Measurements from ENCODE around the gene CCDC3.
"Not testable (repeated sequence)": the region's sequence is repeated elsewhere in the genome, so short reads cannot be mapped to it uniquely, and the experiment has no call there.

Gene CCDC3

DNA sequence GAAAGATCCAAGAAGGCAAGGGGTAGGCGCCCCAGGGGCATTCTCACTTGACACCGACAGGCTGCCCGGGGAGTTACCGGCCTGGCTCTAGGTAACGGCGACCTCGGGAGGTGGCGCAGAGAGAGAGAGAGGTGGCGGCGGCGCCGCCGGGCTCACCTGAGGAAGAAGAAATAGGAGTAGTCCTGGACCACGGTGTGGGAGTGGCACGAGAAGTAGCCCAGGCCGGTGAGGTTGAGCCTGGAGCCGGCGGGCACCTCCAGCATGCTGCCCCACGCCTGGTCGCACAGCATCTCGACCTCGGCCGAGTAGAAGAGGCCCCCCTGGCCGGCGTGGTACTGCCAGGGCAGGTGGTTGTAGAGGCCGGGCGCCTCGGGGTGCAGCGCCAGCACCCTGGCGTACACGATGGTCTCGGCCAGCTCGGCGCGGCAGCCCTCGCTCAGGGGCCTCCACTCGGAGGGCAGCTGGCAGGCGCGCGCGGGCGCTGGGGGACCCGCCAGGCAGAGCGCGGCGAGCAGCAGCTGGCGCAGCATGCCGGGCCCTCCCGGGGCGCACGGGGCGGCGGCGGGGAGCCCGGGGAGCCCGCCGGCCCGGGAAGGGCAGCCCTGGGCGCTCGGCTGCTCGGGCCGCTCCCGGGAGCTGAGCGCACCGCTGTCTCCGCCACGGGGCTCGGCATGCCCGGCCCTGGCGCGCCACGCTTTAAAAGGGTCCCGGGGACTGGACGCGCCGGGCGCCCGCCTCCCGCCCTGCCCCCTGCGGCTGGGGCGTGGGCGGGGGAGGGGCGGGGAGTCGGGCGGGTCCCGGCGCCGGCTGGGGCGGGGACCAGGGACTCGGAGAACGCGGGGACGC is at the start of gene CCDC3:
CCDC3 (minus strand) TSS at position 673 of the 846 bp plus-strand sequence; CDS start at position 530, 143 bp downstream.
- DNase-seq = no peak

DNA sequence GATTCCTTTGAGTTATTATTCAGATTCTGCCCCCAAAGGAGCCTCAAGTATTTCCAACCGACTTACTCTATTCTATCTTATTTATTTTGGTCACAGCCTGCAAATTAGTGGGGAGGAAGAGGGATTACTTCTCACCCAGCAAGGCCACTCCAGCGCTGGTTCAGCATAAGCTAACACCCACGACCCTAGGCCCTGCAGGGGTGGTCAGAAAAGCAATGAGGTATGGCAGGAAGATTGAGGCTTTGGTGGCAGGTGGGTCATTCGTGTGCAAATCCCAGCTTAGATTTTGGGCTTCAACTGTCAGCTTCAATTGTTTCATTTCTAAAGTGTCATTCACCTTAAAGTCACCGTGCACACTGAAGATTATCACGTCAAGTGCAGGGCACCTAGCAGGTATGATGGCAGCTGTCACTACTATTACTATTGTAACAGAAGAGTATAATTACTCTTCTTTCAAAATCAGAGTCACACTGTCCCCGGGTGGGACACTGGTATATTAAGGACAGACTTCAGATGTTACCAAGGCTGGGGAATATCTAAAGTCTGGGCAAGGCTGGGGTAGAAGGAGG is 49.7 kb upstream of the CCDC3 start:
- no peak for DNase-seq

DNA sequence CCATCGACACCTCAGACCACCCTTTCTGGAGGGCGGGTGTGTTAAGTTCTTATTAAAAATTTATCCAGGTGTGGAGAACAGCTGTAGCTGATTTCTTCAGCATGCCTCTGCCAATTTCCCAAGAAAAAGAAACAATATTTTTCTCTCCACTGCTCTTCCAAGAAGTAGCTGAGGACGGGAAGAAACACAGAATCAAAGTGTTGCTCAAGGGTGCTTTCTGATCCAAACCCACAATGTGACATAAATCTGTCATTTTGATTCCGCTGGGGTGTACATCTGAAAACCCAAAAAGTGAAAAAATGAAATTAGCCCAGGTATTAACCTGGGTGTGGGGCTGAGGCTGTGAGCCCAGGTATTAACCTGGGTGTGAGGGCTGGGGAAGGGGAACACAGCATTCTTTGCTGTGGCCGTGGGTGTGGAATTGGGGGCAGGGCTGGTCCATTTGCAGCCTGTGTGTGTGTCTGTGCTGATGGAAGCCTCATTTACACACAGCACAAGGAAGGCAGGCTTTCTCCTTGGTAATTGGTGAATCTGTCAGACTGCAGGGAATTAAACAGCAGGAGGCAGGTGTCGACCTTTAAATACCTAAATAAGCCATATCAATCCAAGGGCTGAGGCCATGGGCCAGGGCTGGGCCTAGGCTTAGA is 48.4 kb upstream of the CCDC3 start:
- DNase-seq = no peak

DNA sequence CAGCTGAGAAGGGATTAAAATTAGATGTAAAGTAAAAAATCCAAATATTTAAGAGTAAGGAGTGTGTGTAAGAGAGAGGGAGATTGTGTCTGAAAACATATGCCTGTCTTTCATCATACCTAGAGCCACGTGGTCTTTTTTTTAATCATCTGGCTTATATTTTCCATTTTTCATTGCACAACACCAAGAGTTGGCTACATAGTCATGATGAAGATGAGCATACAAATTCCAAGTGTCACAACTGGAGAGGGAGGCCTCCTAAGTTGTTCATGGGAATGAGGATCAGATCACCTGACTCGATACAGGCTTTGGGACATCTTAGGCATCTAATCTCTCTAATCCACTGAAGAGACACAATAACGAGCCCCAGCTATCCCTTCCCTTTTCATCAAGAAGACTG is 47.2 kb upstream of the CCDC3 start:
- no peak for DNase-seq

DNA sequence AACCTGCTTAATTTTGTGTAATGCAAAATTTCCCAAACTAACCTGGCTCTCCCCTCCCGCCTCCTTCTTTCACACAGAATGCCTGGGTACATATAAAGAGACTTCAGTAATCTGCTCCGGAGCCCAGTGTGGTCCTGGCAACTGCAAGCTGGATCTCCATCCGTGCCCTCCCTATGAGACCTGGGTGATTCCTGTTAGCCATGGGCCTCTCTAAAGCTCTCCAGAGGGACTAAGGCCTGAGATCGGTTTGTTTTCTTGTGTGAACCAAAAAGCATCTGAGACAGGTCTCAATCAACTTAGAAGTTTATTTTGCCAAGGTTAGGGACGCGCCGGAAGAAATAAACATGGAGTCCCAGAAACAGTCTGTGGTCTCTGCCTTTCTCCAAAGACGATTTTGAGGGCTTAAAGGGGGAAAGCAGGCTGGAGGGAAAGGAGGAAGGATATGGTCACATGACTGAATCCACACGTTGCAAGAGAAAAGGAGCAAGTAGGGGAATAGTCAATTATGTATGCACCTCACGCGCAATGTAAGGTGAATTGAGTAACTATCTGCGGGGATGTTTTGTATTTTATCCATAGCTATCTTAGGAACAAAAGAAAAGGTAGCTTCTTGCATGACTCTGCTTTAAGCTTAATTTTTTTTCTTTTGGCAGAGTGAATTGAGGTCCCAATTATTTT is 46.2 kb upstream of the CCDC3 start:
- DNase-seq = no peak

DNA sequence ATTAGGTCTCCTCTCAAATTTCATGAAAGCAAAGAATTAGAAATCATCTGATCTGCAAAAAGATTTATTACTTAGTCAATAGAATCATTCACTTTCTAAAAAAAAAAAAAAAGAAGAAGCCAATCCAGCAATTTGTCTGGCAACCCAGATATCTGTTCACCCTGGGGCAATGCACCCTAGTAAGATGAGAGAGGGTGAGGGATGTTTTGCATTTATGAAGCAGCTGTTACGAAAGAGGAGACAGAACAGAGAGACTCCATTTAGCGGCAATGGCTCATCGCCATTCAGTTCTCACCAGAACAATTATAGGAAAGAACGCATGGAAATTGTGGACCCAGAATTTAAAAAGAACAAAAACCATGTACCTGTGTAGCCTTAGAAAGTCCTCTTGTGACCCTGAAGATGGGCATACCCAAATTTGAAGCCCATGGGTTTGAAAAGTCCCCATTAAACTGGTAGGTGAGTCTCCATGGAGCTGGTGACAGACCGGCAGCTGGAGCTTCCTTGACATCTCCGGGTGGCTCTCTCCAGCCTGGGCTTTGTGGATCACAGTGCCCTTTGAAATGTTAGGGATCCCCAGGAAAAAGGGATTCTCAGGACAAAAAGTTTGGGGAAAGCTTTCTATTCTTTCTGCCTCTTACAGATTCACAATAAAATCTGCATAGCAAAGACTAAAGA is 45.5 kb upstream of the CCDC3 start:
- no peak for DNase-seq

DNA sequence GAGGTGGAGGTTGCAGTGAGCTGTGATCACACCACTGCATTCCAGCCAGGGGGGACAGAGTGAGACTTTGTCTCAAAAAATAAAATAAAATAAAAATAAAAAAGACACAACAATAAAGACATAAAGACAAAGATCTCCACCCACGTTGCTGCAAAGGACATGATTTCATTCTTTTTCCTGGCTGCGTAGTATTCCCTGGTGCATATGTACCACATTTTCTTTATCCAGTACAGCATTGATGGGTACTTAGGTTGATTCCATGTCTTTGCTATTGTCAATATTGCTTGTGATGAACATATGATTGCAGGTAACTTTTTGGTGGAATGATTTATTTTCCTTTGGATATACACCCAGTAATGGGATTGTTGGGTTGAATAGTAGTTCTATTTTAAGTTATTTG is 42.0 kb upstream of the CCDC3 start:
- no peak for DNase-seq

DNA sequence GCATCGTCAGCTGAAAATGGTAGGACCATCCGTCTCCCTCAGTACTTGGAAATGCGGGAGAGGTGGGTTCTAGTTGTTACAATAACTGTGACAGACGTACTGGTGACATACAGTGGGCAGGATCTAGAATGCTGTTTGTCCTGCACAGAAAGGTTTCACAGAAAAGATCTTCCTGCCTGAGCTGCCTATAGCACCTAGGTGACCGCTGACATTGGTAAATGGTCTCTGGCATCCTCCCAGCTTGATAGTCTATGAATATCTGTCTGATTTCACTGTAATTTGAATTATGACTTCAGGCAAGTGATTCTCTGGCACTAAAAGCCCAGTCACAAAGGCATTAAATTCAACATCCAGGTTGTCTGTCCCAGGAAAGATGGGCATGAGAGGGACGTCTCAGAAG is 38.2 kb upstream of the CCDC3 start:
- no peak for DNase-seq

DNA sequence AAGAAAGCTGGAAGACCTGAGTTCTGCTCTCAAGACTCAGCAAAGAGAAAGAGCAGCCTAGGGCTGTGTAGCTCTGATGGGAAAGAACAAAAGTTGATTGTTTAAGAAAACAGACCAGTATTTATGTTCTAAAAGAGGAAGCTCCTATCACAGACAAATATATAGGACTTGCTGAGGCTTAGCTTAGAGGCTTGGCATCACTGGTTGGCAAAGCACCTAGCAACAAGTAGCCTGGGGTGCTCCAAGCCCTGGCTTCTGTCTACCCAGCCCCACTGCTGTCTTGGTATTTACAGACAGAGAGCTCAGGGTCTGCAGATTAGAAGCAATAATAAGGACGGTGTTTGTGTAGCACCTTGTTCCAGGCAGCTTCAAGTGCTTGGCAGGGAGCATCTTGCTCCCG is 36.9 kb upstream of the CCDC3 start:
- peak; percentile 31 for DNase-seq

DNA sequence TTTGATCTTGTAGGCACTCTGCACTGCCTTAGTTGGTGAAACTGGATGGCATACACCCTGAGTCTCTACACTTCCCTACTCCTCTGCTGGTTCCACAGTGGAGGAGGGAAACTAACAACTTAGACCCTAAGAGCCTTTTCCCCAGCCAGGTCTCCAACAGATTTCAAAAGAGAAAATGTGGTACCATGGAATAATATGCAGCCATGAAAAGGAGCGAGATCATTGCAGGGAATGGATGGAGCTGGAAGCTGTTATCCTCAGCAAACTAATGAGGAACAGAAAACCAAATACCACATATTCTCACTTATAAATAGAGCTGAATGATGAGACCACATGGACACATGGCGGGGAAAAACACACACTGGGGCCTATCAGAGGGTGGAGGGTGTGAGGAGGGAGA is 36.3 kb upstream of the CCDC3 start:
- no peak for DNase-seq

DNA sequence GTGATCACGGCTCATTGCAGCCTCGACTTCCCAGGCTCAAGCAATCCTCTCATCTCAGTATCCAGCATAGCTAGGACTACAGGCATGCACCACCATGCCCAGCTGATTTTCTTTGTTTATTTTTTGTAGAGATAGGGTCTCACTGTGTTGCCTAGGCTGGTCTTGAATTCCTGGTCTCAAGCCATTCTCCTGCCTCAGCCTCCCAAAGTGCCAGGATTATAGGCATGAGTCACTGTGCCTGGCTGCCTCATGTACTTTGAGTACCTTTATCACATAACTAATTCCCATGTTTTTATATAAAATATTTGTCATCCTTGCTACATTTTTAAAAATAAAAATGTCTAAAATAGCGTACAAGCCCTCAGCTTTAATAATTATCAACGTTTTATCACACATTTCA is 35.3 kb upstream of the CCDC3 start:
- DNase-seq = no peak

DNA sequence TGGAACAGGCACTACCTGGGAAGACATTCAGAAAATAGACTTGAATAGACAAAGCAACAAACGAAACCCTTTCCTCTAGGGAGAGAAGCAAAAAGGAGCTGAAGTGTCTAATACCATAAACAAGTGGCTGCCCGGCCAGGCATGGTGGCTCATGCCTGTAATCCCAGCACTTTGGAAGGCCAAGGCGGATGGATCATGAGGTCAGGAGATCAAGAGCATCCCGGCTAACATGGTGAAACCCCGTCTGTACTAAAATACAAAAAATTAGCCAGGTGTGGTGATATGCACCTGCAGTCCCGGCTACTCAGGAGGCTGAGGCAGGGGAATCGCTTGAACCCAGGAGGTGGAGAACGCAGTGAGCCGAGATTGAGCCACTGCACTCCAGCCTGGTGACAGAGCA is 34.2 kb upstream of the CCDC3 start:
- not testable (repeated sequence) for DNase-seq

DNA sequence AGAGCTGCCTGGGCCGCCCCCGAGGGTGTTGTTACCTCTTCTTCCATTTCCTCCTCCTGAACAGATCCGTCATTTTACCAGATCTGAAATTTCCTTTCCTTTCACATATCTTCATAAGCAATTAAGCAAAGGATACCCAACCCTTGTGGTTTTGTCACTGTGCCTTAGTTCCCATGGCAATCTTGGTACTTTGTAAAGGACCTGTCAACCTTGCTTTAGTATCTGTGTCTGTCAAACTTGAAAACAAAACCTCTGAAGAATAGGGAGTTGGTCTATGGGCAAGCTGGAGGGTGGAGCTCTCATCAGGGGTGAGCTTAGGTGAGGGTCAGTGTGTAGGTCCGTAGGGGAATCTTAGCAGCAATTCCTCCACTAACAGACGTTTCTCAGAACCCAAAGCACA is 25.4 kb upstream of the CCDC3 start:
- DNase-seq = no peak

DNA sequence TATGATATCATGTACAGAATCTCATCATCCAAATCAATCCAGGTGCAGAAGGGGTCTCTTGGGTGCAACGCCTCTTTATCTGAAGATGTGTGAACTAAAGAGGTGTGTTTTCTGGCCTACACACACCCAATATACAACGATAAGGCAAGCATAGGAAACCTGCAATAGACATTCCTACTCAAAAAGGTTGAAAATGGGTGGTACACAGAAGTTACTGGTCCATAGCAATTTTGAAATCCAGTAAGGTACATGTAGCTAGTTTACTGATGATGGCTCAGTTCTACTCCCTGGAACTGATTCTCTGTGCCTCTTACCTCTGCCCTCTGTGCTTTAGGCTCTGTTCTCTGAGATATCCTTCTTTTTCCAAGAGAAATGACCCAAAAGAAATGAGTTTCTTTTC is 22.2 kb upstream of the CCDC3 start:
- DNase-seq = no peak

DNA sequence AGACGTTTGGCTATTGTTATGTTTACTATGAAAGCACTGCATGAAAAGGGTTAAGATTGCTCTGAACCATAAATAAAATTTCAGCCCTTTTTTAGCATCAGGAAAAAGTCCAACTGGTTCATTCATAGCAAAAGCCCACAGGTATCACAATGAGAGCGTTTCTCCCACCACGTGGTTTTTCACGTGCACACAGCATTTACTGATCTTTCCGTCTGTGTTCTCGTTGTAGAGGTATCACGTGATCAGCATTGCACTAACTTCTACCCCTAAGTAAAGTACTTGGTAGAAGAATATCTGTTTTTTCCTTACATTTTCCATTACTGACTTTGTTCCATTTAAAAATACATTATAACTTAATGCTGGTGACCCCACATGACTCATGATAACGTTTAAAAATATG is 17.8 kb upstream of the CCDC3 start:
- no peak for DNase-seq

DNA sequence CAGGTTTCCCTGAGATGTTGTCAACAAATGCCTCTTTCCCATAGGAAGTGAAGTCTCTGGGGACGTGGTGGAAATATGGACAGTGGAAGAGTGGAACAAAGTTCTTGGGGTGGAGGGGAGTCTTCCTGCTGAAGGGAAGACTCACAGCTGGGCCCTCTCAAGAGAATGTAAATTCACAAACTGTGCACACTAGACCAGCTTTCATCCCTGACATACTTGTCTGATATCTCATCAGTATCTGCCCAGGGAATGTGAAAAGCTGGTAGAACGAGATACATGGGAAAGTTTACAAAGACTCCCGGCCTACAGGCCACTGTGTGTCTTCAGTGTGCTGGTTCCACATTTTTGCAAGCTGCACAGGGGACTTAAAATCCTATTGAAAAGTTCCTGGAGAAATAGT is 16.7 kb upstream of the CCDC3 start:
- DNase-seq = no peak

DNA sequence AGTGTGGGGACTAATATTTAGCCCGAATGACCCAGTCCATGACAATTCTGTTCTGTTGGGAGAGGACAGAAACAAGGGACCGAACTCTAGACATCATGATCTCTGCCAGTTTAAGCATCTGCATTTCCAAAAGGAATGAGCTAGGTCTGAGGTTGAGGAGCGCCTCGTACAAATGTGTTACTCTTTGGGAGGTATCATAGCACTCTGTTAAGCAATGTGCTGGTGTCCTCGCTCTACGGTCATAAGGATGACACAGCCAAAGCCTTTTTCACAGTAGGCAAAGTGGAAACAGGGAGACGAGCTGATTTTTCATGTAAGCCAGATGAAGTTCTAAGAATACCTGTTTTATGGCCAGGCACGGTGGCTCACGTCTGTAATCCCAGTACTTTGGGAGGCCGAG is 15.4 kb upstream of the CCDC3 start:
- DNase-seq = no peak

DNA sequence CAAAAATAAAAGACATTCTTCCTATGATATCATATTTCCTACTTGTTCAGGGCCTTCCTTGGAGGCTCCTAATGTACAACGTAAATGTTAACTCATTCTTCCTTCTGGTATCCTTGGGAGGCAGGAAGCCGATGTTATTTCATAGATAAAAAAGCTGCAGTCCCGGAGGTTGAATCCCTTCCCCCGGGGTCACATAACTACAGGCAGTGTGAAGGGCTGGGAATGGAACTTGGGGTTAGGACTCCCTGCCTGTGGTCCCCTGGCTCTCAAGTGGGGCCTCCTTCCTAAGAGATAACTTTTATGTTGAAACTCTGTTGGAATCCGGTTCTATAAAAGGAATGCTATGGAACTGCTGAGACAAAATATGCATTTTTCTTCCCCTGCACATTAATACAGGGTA is 14.9 kb upstream of the CCDC3 start:
- DNase-seq = no peak

DNA sequence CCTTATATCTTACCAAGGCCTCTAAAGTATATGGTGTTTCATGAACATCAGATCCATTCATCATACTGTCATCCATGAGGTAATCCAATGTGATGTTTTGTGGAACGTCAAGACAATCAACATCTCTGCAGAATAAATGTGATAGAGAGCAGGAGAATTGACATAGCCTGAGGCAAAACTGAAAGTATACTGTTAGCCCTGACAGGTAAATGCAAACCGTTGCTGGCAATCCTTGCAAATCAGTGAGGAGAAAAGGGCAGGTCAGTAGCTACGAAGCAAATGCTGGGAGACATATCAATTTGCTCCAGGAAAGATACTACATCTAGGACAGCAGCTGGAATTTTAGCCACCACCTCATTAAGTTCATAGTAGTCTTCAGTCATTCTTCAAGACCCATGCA is 4.5 kb upstream of the CCDC3 start:
- DNase-seq = no peak

DNA sequence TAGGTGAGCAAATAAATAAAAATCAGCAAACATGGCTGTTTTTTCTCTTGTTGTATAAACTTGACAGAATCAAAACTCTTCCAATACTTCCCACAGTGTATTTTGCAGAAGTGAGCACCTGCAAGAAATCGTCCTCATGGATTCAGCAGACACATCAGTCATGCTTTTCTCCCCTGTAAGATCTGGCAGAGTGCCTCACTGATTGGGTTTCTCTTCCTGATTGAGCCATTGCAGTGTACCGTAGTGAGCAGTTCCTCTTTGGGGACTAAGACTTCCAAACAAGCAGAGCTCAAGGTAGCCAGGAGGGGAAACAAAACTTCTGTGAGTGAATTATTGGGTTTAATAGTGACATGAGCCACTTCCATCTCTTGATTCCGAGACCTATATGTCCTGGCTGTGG is 2.2 kb upstream of the CCDC3 start:
- peak; percentile 73 for DNase-seq

DNA sequence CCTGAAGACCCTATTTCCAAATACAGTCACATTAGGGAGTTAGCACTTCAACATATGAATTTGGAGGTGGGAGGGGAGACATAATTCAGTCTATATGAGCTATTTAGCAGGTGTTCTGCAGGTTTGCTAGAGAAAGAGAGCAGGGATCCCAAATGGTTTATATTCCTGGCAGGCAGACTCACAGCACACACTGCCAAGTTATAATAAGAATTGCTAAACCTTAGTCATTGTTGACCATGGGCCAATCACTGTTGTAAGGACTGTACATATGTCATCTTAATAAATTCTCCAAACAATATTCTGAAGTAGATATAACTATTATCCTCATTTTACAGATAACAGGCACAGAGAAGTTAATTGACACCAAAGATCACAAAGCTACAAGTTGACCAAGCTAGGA is 1.5 kb upstream of the CCDC3 start:
- DNase-seq = no peak

DNA sequence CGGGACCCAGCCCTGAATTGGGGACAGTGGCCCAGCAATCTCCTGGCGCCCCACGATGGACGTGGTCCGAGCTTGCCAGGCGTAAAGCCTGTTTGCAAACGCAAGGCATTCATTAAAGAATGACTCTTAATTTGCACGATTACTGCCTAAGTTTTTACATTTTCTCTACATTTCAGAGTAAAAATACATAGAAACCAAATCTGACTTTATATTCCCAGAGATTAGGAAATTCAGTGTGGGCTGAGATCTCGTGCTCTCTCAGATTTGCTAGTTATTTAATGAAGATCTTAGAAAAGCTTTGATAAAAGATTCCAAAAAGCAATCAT is 337 bp upstream of the CCDC3 start:
- DNase-seq = no peak

DNA sequence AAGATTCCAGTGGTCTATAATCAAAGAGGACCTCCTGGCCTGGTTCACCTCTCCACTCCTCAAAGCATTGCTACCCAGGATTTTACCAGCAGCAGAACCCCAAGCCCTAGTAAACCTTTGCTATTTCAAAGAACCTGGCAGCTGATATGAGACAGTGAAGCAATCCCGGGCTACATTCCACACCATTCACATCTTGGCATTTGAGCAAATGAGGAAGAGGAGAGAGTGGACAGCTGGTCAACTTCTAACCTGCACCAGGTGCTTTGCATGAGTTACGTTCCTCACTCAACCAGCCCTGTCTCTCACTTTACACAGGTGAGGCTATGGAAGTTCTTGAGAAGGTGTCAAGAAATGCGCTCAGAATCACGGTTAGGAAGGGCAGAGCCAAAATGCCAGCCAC is 1.1 kb downstream of the CCDC3 start:
- no peak for DNase-seq
